Measurements from ENCODE around the gene MBD6.

Gene MBD6

DNA sequence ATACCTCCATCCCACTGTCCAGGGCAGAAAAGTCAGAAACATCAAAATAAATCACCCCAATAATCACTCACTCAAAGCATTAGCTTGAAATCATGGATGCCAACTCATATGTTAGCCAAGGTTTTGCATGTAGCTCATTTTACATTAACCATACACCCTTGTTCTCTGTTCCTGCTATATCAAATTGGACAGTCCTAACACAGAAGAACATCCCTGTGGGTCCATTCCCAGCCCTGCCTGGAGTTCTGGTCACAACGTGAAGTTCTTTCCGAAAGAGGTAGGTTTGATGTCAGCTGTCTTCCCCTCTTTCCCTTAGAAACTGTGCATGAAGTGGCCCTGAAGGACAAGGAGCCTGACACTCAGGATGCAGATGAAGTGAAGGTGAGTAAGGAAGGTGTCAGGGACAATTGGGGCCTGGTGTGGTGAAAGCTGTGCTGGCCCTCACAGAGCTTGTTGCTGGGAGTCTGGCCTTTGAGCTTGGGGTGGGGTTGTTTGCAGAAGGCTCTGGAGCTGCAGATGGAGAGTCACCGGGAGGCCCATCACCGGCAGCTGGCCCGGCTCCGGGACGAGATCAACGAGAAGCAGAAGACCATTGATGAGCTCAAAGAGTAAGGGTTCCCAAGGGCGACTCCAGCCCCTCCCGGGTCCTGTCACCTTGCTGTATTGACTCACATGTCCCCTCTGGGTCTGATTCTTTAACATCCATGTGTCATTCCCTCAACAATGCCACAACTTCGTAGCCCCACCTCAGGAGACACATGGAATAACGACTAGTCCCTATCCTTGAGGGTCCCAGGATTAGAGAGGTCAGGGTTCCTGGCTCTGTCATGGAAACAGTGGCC, 53.4 kb downstream of the MBD6 start:
- no peak for DNase-seq (ENCODE audit: low read depth in 3 of 3)

DNA sequence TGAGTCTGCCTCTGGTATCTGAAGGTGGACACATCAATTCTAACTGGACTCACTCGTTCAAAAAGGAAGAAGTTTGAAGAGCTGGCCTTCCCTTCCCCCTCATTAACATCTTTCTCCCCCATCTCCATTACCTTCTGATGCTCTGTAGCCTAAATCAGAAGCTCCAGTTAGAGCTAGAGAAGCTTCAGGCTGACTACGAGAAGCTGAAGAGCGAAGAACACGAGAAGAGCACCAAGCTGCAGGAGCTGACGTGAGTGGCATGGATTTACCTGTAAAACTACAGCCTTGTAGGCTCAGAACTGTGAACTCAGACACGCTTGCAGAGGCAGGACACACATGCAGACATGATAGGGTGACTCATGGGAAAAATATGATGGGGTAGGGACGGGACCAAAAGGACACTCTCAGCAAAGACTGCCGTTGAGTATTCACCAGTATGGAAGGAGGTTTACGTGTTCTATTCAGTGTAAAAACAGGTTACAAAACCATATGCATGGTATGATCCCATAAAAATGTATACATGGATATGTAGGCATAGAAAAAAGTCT, 54.1 kb downstream of the MBD6 start:
- no peak for DNase-seq (ENCODE audit: low read depth in 3 of 3)

GRCh38 chr12:57577981-57578758, 55.5 kb downstream of the MBD6 start:
- DNase-seq (ENCODE audit: low read depth in 3 of 3), result no peak

GRCh38 chr12:57579011-57579410, 56.4 kb downstream of the MBD6 start:
- no peak for DNase-seq (ENCODE audit: low read depth in 3 of 3)
